Stimulated activated naive CD8-positive, alpha-beta T cell treated with anti-CD3 and anti-CD28 coated beads, Interleukin-15, Interleukin-2, amounts not matched to agents 100 ng/mL and 50 ng/mL, for 24 hours (primary cell): ENCODE measurements around the gene FHIP1B.
"Not testable (repeated sequence)": the region's sequence is repeated elsewhere in the genome, so short reads cannot be mapped to it uniquely, and the experiment has no call there.

Experiments
- H3K27ac Mint-ChIP-seq: one replicate; pipeline ENCODE4 v1.8.0; 2021; ENCODE audit warnings: mild to moderate bottlenecking, mixed read lengths
- H3K27me3 Mint-ChIP-seq: one replicate; pipeline ENCODE4 v1.8.0; 2021; ENCODE audit warnings: mixed read lengths
- H3K36me3 Mint-ChIP-seq: one replicate; pipeline ENCODE4 v1.8.0; 2021; ENCODE audit warnings: low read depth, mixed read lengths
- H3K4me1 Mint-ChIP-seq: one replicate; pipeline ENCODE4 v1.8.0; 2021; ENCODE audit warnings: low read depth, mixed read lengths
- H3K4me3 Mint-ChIP-seq: one replicate; pipeline ENCODE4 v1.8.0; 2021; ENCODE audit warnings: mild to moderate bottlenecking, mixed read lengths
- H3K9me3 Mint-ChIP-seq: one replicate; pipeline ENCODE4 v1.8.0; 2021; ENCODE audit warnings: mixed read lengths

FHIP1B gene

DNA sequence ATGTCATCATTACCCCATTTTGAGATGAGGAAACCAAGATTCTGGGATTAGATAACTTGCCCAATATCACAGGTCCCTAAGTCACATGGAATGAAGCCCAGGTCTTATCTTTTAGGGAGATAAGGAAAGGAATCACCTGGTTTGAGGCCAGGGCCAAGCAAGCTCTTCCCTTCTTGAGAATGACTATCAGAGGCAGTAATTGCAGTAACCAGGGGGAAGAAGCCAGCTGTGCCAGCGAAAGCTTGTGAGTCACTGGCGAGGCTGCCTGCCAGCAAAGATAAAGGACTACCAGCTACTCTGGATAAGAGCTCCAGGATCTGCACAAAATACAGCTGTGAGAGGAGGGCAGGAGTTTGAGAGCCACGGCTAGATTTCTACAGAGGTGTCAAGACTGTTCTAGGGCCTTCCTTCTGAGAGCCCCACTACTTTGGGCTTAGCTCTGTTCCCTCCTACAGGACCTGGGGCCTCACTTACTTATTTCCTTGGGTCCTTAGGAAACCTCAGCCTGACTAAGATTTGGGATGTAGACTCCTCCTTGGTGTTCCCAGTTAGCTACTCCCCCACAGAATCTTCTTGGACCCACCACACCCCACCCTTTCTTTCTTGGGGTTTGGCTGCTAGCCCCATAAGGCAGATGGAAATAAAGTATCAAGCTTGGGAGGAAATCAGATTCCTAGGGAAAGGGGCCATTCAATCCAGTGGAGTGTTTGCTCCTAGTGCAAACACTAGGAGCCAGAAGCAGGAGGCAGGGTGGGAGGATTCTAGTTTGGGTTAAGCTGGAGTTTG is 15.5 kb upstream of the FHIP1B start:
- no peaks in the 10 kb centered on the region for H3K4me1 Mint-ChIP-seq
- no peaks in the 10 kb centered on the region for H3K36me3 Mint-ChIP-seq
- H3K27me3 Mint-ChIP-seq = no peaks in the 10 kb centered on the region
- no peak overlapping the region for H3K27ac Mint-ChIP-seq
- H3K4me3 Mint-ChIP-seq = no peak overlapping the region
- no peaks in the 10 kb centered on the region for H3K9me3 Mint-ChIP-seq

- H3K9me3 Mint-ChIP-seq, H3K4me3 Mint-ChIP-seq, H3K36me3 Mint-ChIP-seq, H3K27ac Mint-ChIP-seq, H3K4me1 Mint-ChIP-seq, H3K27me3 Mint-ChIP-seq: not testable (repeated sequence)
These were observed 14.5 kb upstream of the FHIP1B start for GRCh38 chr11:6248897-6249296.

GRCh38 chr11:6248248-6248647 is 13.8 kb upstream of the FHIP1B start:
- no peaks in the 10 kb centered on the region for H3K4me1 Mint-ChIP-seq
- no peak overlapping the region for H3K4me3 Mint-ChIP-seq
- H3K9me3 Mint-ChIP-seq = no peaks in the 10 kb centered on the region
- H3K27ac Mint-ChIP-seq = no peak overlapping the region
- peaks cover 8% of the 10 kb centered on the region for H3K27me3 Mint-ChIP-seq
- H3K36me3 Mint-ChIP-seq = no peaks in the 10 kb centered on the region

DNA sequence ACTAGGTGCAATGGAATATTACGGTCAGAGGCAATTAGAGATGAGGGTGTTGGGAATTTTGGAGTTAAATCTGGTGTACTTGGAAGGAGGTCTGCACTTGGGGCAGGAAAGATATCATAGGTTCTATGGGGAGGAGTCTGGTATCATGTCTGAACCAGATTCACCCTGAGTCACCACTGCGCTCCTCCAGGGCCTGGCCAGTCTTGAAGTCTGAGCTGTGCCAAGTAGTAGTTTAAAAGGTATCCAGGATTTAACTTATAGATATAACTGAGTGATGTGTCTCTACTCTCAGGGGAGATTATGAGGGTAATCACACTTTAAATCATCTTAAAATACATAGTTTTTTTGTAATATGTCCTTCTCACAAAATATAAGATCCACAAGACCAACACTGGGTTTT is 11.1 kb upstream of the FHIP1B start:
- Mint-ChIP-seq H3K36me3 (no peaks in the 10 kb centered on the region), H3K4me3 (no peak overlapping the region), H3K27me3 (peaks cover 13% of the 10 kb centered on the region), H3K4me1 (no peaks in the 10 kb centered on the region), H3K9me3 (no peaks in the 10 kb centered on the region), H3K27ac (no peak overlapping the region)

DNA sequence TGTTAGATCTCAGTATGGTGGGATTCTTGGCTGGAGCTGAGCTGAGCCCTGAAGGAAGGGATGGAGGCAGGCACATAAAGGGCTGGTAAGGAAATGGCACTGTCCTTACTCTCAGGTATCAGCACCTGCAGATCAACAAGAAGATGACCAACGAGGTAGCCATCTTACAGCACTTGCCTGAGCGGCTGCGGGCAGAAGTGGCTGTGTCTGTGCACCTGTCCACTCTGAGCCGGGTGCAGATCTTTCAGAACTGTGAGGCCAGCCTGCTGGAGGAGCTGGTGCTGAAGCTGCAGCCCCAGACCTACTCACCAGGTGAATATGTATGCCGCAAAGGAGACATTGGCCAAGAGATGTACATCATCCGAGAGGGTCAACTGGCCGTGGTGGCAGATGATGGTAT is 6.9 kb upstream of the FHIP1B start:
- Mint-ChIP-seq H3K36me3 (no peaks in the 10 kb centered on the region), H3K4me1 (no peaks in the 10 kb centered on the region), H3K27ac (no peak overlapping the region), H3K27me3 (peaks cover 13% of the 10 kb centered on the region), H3K4me3 (no peak overlapping the region), H3K9me3 (no peaks in the 10 kb centered on the region)

- Mint-ChIP-seq H3K9me3 (no peaks in the 10 kb centered on the region), H3K4me3 (no peak overlapping the region), H3K27me3 (peaks cover 13% of the 10 kb centered on the region), H3K27ac (no peak overlapping the region), H3K4me1 (no peaks in the 10 kb centered on the region), H3K36me3 (no peaks in the 10 kb centered on the region)
These were observed 6.3 kb upstream of the FHIP1B start for GRCh38 chr11:6240781-6241180.

DNA sequence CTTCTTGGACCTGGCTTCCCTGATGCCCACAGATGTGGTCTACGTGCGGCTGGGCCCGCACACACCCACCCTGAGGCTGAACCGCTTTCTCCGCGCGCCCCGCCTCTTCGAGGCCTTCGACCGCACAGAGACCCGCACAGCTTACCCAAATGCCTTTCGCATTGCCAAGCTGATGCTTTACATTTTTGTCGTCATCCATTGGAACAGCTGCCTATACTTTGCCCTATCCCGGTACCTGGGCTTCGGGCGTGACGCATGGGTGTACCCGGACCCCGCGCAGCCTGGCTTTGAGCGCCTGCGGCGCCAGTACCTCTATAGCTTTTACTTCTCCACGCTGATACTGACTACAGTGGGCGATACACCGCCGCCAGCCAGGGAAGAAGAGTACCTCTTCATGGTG is 5.7 kb upstream of the FHIP1B start:
- peaks cover 4% of the 10 kb centered on the region for H3K4me1 Mint-ChIP-seq

DNA sequence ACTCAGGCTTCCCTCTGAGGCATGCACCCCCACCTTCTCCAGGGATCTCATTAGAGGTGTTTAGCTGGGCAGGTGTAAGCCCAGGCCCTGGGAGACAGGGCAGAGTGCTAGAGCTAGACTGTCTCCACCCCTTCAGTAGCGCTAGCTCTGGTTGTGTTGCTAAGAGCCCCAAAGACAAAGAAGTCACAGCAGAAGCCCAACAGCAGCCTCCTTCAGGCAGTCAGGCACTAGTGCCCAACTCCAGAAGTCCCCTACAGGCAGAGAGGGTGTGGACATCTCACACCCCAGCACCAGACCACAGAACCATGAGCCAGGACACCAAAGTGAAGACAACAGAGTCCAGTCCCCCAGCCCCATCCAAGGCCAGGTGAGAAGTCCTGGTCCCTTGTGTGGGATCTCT is 4.5 kb upstream of the FHIP1B start, which contains the start of gene CNGA4:
Gene CNGA4, plus strand, starts transcription at position 188 of the 400 bp plus-strand sequence. Its CDS starts 118 bp downstream, at position 306.
- H3K36me3 Mint-ChIP-seq = no peaks in the 10 kb centered on the region
- no peak within 1 kb of the TSS for H3K27ac Mint-ChIP-seq
- no peaks in the 10 kb centered on the region for H3K9me3 Mint-ChIP-seq
- H3K4me1 Mint-ChIP-seq = peaks cover 8% of the 10 kb centered on the region
- peaks cover 9% of the 10 kb centered on the region for H3K27me3 Mint-ChIP-seq
- H3K4me3 Mint-ChIP-seq = no peak within 1 kb of the TSS

More for the DNA sequence above, 5.7 kb upstream of the FHIP1B start:
- H3K27ac Mint-ChIP-seq = no peak overlapping the region
- no peaks in the 10 kb centered on the region for H3K9me3 Mint-ChIP-seq
- H3K36me3 Mint-ChIP-seq = no peaks in the 10 kb centered on the region
- H3K27me3 Mint-ChIP-seq = peaks cover 13% of the 10 kb centered on the region
- H3K4me3 Mint-ChIP-seq = no peak overlapping the region

DNA sequence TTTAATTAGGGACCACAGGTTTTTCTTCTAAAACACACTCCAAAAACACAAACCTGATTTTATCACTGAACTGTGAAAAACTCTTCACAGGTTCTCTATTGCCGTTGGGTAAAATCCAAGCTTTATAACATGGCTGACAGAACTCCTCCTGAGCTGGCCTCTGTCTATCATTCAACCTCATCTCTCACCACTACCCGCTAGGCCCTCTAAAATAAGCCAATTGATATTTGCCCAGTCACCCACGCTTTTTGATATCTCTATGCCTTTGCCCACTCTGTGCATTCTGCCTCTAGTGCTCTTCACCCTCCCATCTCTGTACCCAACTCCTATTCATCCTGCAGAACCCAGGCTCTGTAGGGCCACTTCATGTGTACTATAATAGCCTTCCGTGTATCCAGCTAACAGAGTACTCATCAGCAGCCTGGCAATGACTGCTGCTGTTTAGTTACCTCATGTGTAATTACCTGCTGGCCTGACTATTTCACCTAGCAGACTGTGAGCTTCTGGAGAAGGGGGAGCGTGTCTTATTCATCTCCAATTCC is 3.4 kb upstream of the FHIP1B start:
- peaks cover 4% of the 10 kb centered on the region for H3K27me3 Mint-ChIP-seq
- H3K4me1 Mint-ChIP-seq = peaks cover 19% of the 10 kb centered on the region
- no peaks in the 10 kb centered on the region for H3K9me3 Mint-ChIP-seq
- no peak overlapping the region for H3K4me3 Mint-ChIP-seq
- no peaks in the 10 kb centered on the region for H3K36me3 Mint-ChIP-seq
- H3K27ac Mint-ChIP-seq = no peak overlapping the region

GRCh38 chr11:6237266-6237665 is 2.8 kb upstream of the FHIP1B start:
- Mint-ChIP-seq H3K36me3 (no peaks in the 10 kb centered on the region), H3K4me3 (no peak overlapping the region), H3K9me3 (no peaks in the 10 kb centered on the region)

DNA sequence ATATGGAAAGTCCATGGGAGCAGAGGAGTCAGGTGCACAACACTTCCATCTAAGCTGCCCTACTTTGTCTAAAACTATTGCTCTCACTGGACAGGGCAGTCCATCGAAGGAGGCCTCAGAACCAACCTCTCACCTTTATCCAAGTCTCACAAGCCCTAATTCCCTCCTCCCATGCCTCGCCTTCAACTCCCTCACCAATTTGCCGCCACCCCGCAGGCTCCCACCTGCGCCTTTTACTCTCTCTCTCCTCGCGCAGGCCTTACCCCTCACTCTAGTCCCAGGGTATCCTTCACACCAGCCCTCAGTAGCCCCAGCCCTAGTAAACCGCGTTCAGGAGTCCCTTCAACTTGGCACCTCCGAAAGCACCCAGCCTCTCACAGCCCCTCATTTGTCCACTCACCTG is 451 bp downstream of the FHIP1B start:
- Mint-ChIP-seq H3K9me3 (no peaks in the 10 kb centered on the region), H3K36me3 (peaks cover 5% of the 10 kb centered on the region), H3K4me3 (peak overlapping the region; percentile 98), H3K27me3 (no peaks in the 10 kb centered on the region), H3K27ac (peak overlapping the region; percentile 90), H3K4me1 (peaks cover 42% of the 10 kb centered on the region)

More at GRCh38 chr11:6237266-6237665, 2.8 kb upstream of the FHIP1B start:
- peaks cover 4% of the 10 kb centered on the region for H3K27me3 Mint-ChIP-seq
- H3K27ac Mint-ChIP-seq = no peak overlapping the region
- peaks cover 19% of the 10 kb centered on the region for H3K4me1 Mint-ChIP-seq

DNA sequence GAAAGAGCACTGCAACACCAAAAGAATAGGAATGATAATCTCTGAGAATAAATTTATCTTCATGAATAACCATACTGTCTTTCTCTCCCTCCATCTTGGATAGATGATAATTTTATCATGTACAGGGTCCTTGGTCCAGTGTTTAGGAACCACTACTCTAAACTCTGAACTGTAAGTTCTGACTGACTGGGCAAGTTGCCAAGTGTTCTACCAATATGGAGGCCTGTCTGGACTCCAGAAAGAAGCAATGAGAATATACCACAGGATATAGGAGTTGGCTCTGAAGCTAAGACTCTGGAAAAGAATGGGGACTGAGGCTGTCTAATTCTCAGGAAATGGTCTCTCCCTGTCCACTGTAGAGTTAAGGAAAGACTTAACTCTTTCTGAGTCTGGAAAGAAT is 1.5 kb downstream of the FHIP1B start:
- Mint-ChIP-seq H3K4me1 (peaks cover 47% of the 10 kb centered on the region), H3K36me3 (peaks cover 5% of the 10 kb centered on the region), H3K4me3 (peak overlapping the region; percentile 98), H3K27me3 (no peaks in the 10 kb centered on the region), H3K9me3 (no peaks in the 10 kb centered on the region), H3K27ac (no peak overlapping the region)

GRCh38 chr11:6229911-6230310 is 4.5 kb downstream of the FHIP1B start:
- Mint-ChIP-seq H3K4me1 (peaks cover 63% of the 10 kb centered on the region), H3K9me3 (no peaks in the 10 kb centered on the region), H3K36me3 (peaks cover 13% of the 10 kb centered on the region), H3K27ac (no peak overlapping the region), H3K4me3 (no peak overlapping the region), H3K27me3 (no peaks in the 10 kb centered on the region)

DNA sequence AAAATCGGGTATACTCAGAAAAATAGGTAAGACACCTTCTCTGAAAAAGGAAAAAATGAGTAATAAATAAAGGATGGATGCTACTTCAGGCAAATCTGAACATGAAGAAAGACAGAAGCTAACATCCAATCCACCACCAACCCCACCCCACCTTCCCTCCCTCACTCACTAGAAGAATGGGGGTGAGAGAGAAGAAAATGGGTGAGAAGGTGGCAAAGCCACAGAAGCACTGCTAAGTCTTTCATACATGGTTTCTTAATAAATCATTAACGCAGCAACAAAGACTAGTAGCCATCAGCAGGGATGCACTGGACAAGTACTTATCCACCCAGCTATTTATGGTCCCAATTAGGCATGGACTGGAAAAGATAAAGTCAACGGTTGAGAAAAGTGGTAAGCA is 5.9 kb downstream of the FHIP1B start:
- Mint-ChIP-seq H3K4me3 (no peak overlapping the region), H3K27ac (no peak overlapping the region), H3K27me3 (no peaks in the 10 kb centered on the region), H3K4me1 (peaks cover 56% of the 10 kb centered on the region), H3K36me3 (peaks cover 16% of the 10 kb centered on the region), H3K9me3 (no peaks in the 10 kb centered on the region)

DNA sequence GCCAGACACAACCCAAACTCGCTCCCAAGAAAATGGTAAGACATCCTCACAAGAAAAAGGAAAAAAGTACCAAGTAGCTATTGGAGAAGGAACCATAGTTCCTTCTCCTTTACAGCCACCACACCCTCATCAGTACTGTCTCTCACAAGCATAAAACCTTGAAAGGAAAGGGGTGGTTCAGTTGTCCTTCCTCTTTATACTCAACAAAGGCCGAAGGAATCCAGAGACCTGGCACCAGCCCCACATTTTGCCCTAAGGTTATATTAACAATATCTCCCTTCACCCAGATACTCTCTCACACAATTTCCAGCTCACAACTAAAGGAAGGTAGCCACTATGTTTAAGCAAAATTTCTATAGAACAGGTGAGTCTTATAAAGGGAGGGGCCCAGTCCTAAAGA is 8.5 kb downstream of the FHIP1B start:
- H3K4me1 Mint-ChIP-seq = peaks cover 45% of the 10 kb centered on the region
- no peak overlapping the region for H3K4me3 Mint-ChIP-seq
- peaks cover 25% of the 10 kb centered on the region for H3K36me3 Mint-ChIP-seq
- H3K27me3 Mint-ChIP-seq = no peaks in the 10 kb centered on the region
- no peaks in the 10 kb centered on the region for H3K9me3 Mint-ChIP-seq
- H3K27ac Mint-ChIP-seq = no peak overlapping the region

DNA sequence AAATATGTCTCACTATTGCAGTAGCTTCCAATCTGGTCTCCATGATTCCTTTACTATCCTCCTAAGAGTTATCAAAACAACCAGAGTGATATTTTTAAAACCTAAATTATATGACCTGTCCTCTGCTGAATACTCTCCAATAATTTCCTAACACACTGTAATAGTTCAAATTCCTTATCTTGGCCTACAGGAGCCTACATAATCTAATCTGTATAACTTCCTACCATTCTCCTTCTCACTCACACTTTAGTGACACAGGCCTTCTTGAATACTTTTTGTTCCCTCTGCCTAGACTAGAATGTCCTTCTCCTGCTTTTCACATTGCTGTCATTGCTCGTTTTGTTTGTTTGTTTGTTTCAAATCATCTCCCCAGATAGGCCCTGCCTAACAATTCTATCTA is 9.4 kb downstream of the FHIP1B start:
- Mint-ChIP-seq H3K27ac (peak overlapping the region; percentile 8), H3K9me3 (no peaks in the 10 kb centered on the region), H3K27me3 (no peaks in the 10 kb centered on the region), H3K4me1 (peaks cover 36% of the 10 kb centered on the region), H3K4me3 (no peak overlapping the region), H3K36me3 (peaks cover 31% of the 10 kb centered on the region)
